Esophagus squamous epithelium (tissue), 5 donors: Measurements from ENCODE around the gene PDE10A. TPM values are rescaled to one million over a fixed set of nuclear protein-coding genes. Genes with fewer than 3 reads are reported as not detected.
"Not testable (repeated sequence)": the region's sequence is repeated elsewhere in the genome, so short reads cannot be mapped to it uniquely, and the experiment has no call there.

ENCODE experiments used
- DNase-seq: peaks from one replicate; lab custom pipeline; 2025; lab: John Stamatoyannopoulos, UW
- H3K27ac ChIP-seq, 4 donors: fragments of 200-600 bp; sonication (generic); one replicate each; pipeline ENCODE4 v1.5.1; 2016 to 2019; ENCODE audit warnings: mild to moderate bottlenecking in 1 of 4
- H3K27me3 ChIP-seq, 4 donors: fragments of 200-600 bp; sonication (generic); 1 replicate in 3 of 4; 2 replicates in 1 of 4; pipeline versions ENCODE4 v1.5.1 to v1.6.0; 2017 to 2021; ENCODE audit warnings: antibody characterized with exemption in 1 of 4
- H3K36me3 ChIP-seq, 3 donors: fragments of 200-600 bp; sonication (generic); one replicate each; pipeline ENCODE4 v1.5.1; 2016 to 2019
- H3K4me1 ChIP-seq, 3 donors: fragments of 200-600 bp; sonication (generic); one replicate each; pipeline ENCODE4 v1.5.1; 2017 to 2019
- H3K4me3 ChIP-seq, 4 donors: fragments of 200-600 bp; sonication (generic); 1 replicate in 3 of 4; 2 replicates in 1 of 4; pipeline ENCODE4 v1.5.1; 2016 to 2019; ENCODE audit warnings: mild to moderate bottlenecking in 2 of 4, moderate library complexity in 1 of 4
- H3K9me3 ChIP-seq, 3 donors: fragments of 200-600 bp; sonication (generic); one replicate each; pipeline ENCODE4 v1.5.1; 2016 to 2019
- CTCF ChIP-seq, 6 experiments: fragments of 450-650 bp in 4 of 6; fragments of 200-600 bp in 2 of 6; sonication (generic) in 2 of 6; IDR thresholded peaks; one replicate each; pipeline ENCODE4 v1.5.1; 2016 to 2019; ENCODE audit warnings: antibody characterized with exemption in 6 of 6, mild to moderate bottlenecking in 4 of 6, moderate library complexity in 4 of 6
- POLR2A ChIP-seq, 4 donors: fragments of 450-650 bp; IDR thresholded peaks; one replicate each; pipeline ENCODE4 v1.6.1; 2017; ENCODE audit warnings: antibody characterized with exemption in 4 of 4, mild to moderate bottlenecking in 4 of 4, moderate library complexity in 3 of 4
- WGBS, 2 donors: methylation state at CpG; one replicate each; pipeline ENCODE4 v1.1.5; 2018; 5-methylcytosine and 5-hydroxymethylcytosine counted together
- intact Hi-C: fragments of 100-400 bp; cut with DNase I; formaldehyde crosslinking; loops from one replicate; pipeline ENCODE4 v1.15.0; 2022
- total RNA-seq, 4 donors: library from RNA; depleted of rRNA; stranded (reverse); fragments of >200 nt; gene quantifications; one replicate each; pipeline ENCODE4 v1.1.0, GENCODE V29; 2016
- donor health status: DM: yes; HTN: yes; CAD: no.

The PDE10A gene
- total RNA-seq, 4 donors from 2014 or later, result 0.27 to 3.1 (median 1.4) TPM

DNA sequence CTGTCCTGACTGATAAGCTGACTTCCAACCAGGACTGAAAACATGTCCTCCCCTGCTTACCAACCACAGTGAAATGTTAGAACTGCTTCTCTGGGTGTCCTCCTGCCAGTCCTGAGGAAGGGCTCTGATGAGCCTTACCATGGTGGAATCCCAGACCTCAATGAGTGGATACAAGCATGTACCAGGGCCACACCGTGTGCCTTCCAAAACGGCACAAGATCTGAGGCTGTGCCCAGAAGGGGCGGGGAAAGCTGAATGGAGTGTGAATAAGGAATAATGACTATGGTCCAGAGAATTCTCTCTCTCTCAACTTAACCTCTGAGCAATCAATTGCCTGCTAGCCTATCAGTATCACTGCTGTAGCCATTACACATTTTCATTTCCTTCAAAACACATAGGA, 51.7 kb downstream of the PDE10A start:
- TF ChIP-seq CTCF (IDR thresholded peaks at IDR 0.05), result no peak
- no peak for TF ChIP-seq POLR2A (IDR thresholded peaks at IDR 0.05)
- no peaks in the 10 kb centered on the region for H3K4me1 ChIP-seq
- H3K27ac ChIP-seq, result no peak overlapping the region
- no peaks in the 10 kb centered on the region for H3K9me3 ChIP-seq
- no peak for DNase-seq
- H3K36me3 ChIP-seq, result no peaks in the 10 kb centered on the region
- H3K4me3 ChIP-seq, result no peak overlapping the region
- intact Hi-C loops, result no loop called here
- no peaks in the 10 kb centered on the region for H3K27me3 ChIP-seq
- 70% methylated on average over 3 of the region's 3 CpGs; no CpG with 5 or more reads in 1 of the 2 donors for WGBS, 2 donors

GRCh38 chr6:165608577-165608976, 54.5 kb downstream of the PDE10A start:
- DNase-seq, H3K36me3 ChIP-seq, H3K4me3 ChIP-seq, intact Hi-C loops, H3K27ac ChIP-seq, H3K4me1 ChIP-seq, H3K9me3 ChIP-seq, H3K27me3 ChIP-seq: not testable (repeated sequence)
- WGBS, 2 donors, result 75 to 77% methylated on average over 1 of the region's 1 CpG

DNA sequence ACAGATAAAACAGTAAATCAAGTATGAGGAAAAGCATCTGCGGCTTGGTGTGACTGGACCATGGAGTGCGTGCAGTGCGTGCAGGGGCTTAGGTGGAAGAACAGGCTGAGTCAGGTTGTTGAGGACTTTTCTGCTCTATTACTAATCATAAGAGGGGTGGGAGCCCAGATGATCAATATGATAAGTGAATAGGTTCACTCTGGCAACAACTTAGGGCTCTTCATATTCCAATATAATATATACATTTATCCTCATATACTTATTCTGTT, 56.4 kb downstream of the PDE10A start:
- TF ChIP-seq POLR2A (IDR thresholded peaks at IDR 0.05) (no peak), CTCF (IDR thresholded peaks at IDR 0.05) (no peak)
- DNase-seq, result no peak
- Histone ChIP-seq H3K9me3 (no peaks in the 10 kb centered on the region), H3K27ac (no peak overlapping the region), H3K27me3 (no peaks in the 10 kb centered on the region), H3K4me1 (no peaks in the 10 kb centered on the region), H3K36me3 (no peaks in the 10 kb centered on the region), H3K4me3 (no peak overlapping the region)
- intact Hi-C loops, result no loop called here
- WGBS, 2 donors, result 94 to 95% methylated on average over 3 of the region's 3 CpGs

DNA sequence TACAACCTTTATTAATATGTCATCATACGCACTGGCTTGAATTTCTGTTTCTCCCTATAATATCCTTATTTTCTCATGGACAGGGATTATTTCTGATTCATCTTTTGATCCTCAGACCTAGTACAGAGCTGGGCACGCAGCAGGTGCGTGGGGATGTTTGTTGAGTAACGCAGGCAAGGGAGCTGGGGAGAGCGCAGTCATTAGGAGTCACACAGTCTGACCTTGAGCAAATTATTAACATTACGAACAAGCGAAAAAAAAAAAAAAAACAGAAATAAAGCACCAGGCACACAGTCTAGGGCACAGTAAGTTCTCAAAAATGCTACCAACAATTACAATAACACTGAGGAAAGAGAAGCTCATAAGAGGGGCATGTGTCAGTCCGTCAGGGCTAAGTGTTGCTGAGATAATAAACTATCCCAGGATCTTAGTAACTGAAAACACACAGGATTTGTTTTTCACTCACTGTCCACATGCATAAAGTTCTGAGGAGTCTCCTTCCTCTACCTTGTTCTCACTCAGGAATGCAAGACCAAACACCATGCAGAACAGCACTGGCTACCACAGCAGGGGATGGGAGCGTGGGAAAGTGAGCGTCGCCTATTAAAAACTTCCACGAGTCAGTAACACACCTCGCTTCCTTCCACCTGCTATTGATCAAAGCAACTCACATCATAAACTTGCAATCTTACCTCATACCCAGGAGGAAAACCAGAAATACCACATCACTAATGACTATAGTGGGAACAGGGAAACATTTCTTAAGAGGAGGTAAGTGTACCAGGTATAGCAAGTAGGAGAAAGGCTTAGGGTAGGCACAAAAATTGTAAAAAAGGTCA, 56.9 kb downstream of the PDE10A start:
- Histone ChIP-seq H3K27me3 (no peaks in the 10 kb centered on the region), H3K4me1 (no peaks in the 10 kb centered on the region), H3K9me3 (no peaks in the 10 kb centered on the region), H3K27ac (no peak overlapping the region), H3K4me3 (no peak overlapping the region), H3K36me3 (no peaks in the 10 kb centered on the region)
- DNase-seq, result no peak
- intact Hi-C loops, result no loop called here
- WGBS, 2 donors, result 82 to 84% methylated on average over 12 to 13 of the region's 13 CpGs
- TF ChIP-seq CTCF (IDR thresholded peaks at IDR 0.05) (no peak), POLR2A (IDR thresholded peaks at IDR 0.05) (no peak)

GRCh38 chr6:165605182-165605875, 57.7 kb downstream of the PDE10A start:
- intact Hi-C loops, result no loop called here
- Histone ChIP-seq H3K4me3 (no peak overlapping the region), H3K36me3 (no peaks in the 10 kb centered on the region), H3K4me1 (peaks cover 0 to 4% (median 0%) of the 10 kb centered on the region in 3 donors), H3K27ac (no peak overlapping the region), H3K27me3 (no peaks in the 10 kb centered on the region), H3K9me3 (no peaks in the 10 kb centered on the region)
- no peak for DNase-seq
- TF ChIP-seq CTCF (IDR thresholded peaks at IDR 0.05), result no peak
- TF ChIP-seq POLR2A (IDR thresholded peaks at IDR 0.05), result no peak
- 70 to 76% methylated on average over 8 to 10 of the region's 10 CpGs for WGBS, 2 donors
